Measurements from ENCODE around the gene BPIFB1.

DNA sequence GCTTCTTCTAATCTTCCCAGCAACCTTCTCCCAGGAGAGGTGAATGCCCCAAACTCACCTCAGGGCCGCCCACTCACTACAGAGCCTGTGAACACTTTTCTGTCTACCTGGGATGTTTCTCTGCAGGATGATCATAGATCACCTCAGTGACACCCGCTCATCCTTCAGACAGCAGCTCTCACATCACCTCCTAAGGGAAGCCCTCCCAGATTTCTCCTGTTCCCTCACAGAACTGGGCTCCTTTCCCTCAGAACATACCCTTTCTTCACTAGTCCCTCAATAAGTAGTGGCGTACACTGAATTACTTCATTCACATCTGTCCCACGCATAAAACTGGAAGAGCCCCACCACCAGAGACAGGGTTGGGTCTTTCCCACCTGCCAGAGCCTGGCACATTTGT lies 60.5 kb downstream of the BPIFB1 start:
- TF ChIP-seq, protein P1, sequence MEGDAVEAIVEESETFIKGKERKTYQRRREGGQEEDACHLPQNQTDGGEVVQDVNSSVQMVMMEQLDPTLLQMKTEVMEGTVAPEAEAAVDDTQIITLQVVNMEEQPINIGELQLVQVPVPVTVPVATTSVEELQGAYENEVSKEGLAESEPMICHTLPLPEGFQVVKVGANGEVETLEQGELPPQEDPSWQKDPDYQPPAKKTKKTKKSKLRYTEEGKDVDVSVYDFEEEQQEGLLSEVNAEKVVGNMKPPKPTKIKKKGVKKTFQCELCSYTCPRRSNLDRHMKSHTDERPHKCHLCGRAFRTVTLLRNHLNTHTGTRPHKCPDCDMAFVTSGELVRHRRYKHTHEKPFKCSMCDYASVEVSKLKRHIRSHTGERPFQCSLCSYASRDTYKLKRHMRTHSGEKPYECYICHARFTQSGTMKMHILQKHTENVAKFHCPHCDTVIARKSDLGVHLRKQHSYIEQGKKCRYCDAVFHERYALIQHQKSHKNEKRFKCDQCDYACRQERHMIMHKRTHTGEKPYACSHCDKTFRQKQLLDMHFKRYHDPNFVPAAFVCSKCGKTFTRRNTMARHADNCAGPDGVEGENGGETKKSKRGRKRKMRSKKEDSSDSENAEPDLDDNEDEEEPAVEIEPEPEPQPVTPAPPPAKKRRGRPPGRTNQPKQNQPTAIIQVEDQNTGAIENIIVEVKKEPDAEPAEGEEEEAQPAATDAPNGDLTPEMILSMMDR (conservative IDR thresholded peaks at IDR 0.05 in 1 of 2, IDR thresholded peaks at IDR 0.05 in 1 of 2; ENCODE audit: low read depth in 1 of 2, low read length in 2 of 2): no peak
- no peak for TF ChIP-seq EZH2 (IDR thresholded peaks at IDR 0.05; ENCODE audit: low read length, missing control alignments)

Measured in fibroblast of lung (primary cell).